ENCODE results near the gene DYNC1H1.

GRCh38 chr14:102028733-102029132 lies 64.4 kb downstream of the DYNC1H1 start:
- TF ChIP-seq CTCF (IDR thresholded peaks at IDR 0.05), result no peak
- TF ChIP-seq POLR2AphosphoS5 (IDR thresholded peaks at IDR 0.05; ENCODE audit: insufficient read depth in 1 of 2, low read depth in 1 of 2), result no peak
